H7 (cell line): ENCODE results near the gene RHOT1. TPM values are rescaled to one million over a fixed set of nuclear protein-coding genes. Genes with fewer than 3 reads are reported as not detected.
A peak's percentile ranks its signal among the peaks of the same experiment; 100 is the strongest.
"Not testable (repeated sequence)": the region's sequence is repeated elsewhere in the genome, so short reads cannot be mapped to it uniquely, and the experiment has no call there.

Experiments
- DNase-seq: peaks from one replicate; pipeline ENCODE4 v3.0.0; 2012
- H3K27me3 ChIP-seq: 2 replicates; pipeline ENCODE4 v1.6.0; 2011; ENCODE audit warnings: mild to moderate bottlenecking, low read length; ENCODE audit not compliant: control insufficient read depth, insufficient read depth
- H3K36me3 ChIP-seq: replicated peaks from 2 replicates; pipeline ENCODE4 v1.5.1; 2011; ENCODE audit warnings: low read length; ENCODE audit not compliant: control insufficient read depth, insufficient read depth
- H3K4me3 ChIP-seq: 2 replicates; pipeline ENCODE4 v1.5.1; 2011; ENCODE audit warnings: low read depth, mild to moderate bottlenecking, control low read depth, low read length, moderate library complexity; ENCODE audit not compliant: insufficient read depth
- total RNA-seq: library from RNA; depleted of rRNA; stranded (reverse); fragments of >200 nt; shearing (Covaris generic); gene quantifications from 2 replicates; pipeline ENCODE4 v1.2.3, GENCODE V29; 2014; rRNA removed

RHOT1 gene
- 54.1 and 68.7 TPM in 2 replicates for total RNA-seq

GRCh38 chr17:32142038-32142856, at the start of gene RHOT1:
Gene RHOT1, plus strand, starts transcription at chr17:32142502. Its CDS starts 191 bp downstream, at chr17:32142693.
- peak; percentile 87 for DNase-seq
- Histone ChIP-seq H3K36me3 (no peaks in the 10 kb centered on the region), H3K27me3 (no peaks in the 10 kb centered on the region), H3K4me3 (peak within 1 kb of the TSS; percentile 84)

GRCh38 chr17:32099686-32100085, 42.6 kb upstream of the RHOT1 start:
- Histone ChIP-seq H3K4me3 (no peak overlapping the region), H3K27me3 (no peaks in the 10 kb centered on the region), H3K36me3 (no peaks in the 10 kb centered on the region)
- DNase-seq = no peak

- DNase-seq, H3K36me3 ChIP-seq, H3K27me3 ChIP-seq: not testable (repeated sequence)
Observed at GRCh38 chr17:32100323-32100722, 42.0 kb upstream of the RHOT1 start.

GRCh38 chr17:32100971-32101631, 41.2 kb upstream of the RHOT1 start:
- Histone ChIP-seq H3K27me3 (no peaks in the 10 kb centered on the region), H3K36me3 (no peaks in the 10 kb centered on the region), H3K4me3 (no peak overlapping the region)
- peak; percentile 11 for DNase-seq

More at GRCh38 chr17:32100323-32100722, 42.0 kb upstream of the RHOT1 start:
- not testable (repeated sequence) for H3K4me3 ChIP-seq

- Histone ChIP-seq H3K27me3 (no peaks in the 10 kb centered on the region), H3K36me3 (no peaks in the 10 kb centered on the region), H3K4me3 (no peak overlapping the region)
- peak; percentile 10 for DNase-seq
Observed at GRCh38 chr17:32102172-32102571, 40.1 kb upstream of the RHOT1 start.

- no peaks in the 10 kb centered on the region for H3K36me3 ChIP-seq
- H3K27me3 ChIP-seq = no peaks in the 10 kb centered on the region
- peak; percentile 15 for DNase-seq
- H3K4me3 ChIP-seq = no peak overlapping the region
Observed at GRCh38 chr17:32102646-32103186, 39.6 kb upstream of the RHOT1 start.

- no peak overlapping the region for H3K4me3 ChIP-seq
- peak; percentile 27 for DNase-seq
- H3K27me3 ChIP-seq = no peaks in the 10 kb centered on the region
- no peaks in the 10 kb centered on the region for H3K36me3 ChIP-seq
Observed at GRCh38 chr17:32103476-32104113, 38.7 kb upstream of the RHOT1 start.

GRCh38 chr17:32104158-32104557, 38.1 kb upstream of the RHOT1 start:
- Histone ChIP-seq H3K4me3 (no peak overlapping the region), H3K36me3 (no peaks in the 10 kb centered on the region), H3K27me3 (no peaks in the 10 kb centered on the region)
- peak; percentile 14 for DNase-seq

- not testable (repeated sequence) for H3K27me3 ChIP-seq, DNase-seq, H3K36me3 ChIP-seq, H3K4me3 ChIP-seq
Observed at GRCh38 chr17:32106471-32106981, 35.8 kb upstream of the RHOT1 start.

GRCh38 chr17:32107194-32107593, 35.1 kb upstream of the RHOT1 start:
- not testable (repeated sequence) for H3K36me3 ChIP-seq, H3K4me3 ChIP-seq, H3K27me3 ChIP-seq, DNase-seq

- H3K27me3 ChIP-seq = no peaks in the 10 kb centered on the region
- DNase-seq = peak; percentile 26
- H3K4me3 ChIP-seq = no peak overlapping the region
- H3K36me3 ChIP-seq = no peaks in the 10 kb centered on the region
Observed at GRCh38 chr17:32110596-32110995, 31.7 kb upstream of the RHOT1 start.

- DNase-seq = peak; percentile 60
- Histone ChIP-seq H3K4me3 (no peak overlapping the region), H3K27me3 (no peaks in the 10 kb centered on the region), H3K36me3 (no peaks in the 10 kb centered on the region)
Observed at GRCh38 chr17:32111141-32111771, 31.0 kb upstream of the RHOT1 start.

- Histone ChIP-seq H3K4me3 (no peak overlapping the region), H3K27me3 (no peaks in the 10 kb centered on the region)
- DNase-seq = no peak
Observed at GRCh38 chr17:32112416-32112815, 29.9 kb upstream of the RHOT1 start.

GRCh38 chr17:32114536-32114935, 27.8 kb upstream of the RHOT1 start:
- DNase-seq = no peak
- no peaks in the 10 kb centered on the region for H3K27me3 ChIP-seq
- H3K4me3 ChIP-seq = no peak overlapping the region
- no peaks in the 10 kb centered on the region for H3K36me3 ChIP-seq

More at GRCh38 chr17:32112416-32112815, 29.9 kb upstream of the RHOT1 start:
- no peaks in the 10 kb centered on the region for H3K36me3 ChIP-seq
